HG02588 (cell line): ENCODE results near the gene SUPT3H.
"Not testable (repeated sequence)": the region's sequence is repeated elsewhere in the genome, so short reads cannot be mapped to it uniquely, and the experiment has no call there.

Source experiments
- ATAC-seq: cut with Tn5 transposase; IDR thresholded peaks from one replicate; pipeline ENCODE4 v1.9.1; 2021; ENCODE audit warnings: mild to moderate bottlenecking, moderate library complexity; ENCODE audit not compliant: unreplicated experiment

SUPT3H gene

GRCh38 chr6:45074439-45074838, 303.3 kb downstream of the SUPT3H start:
- ATAC-seq, result no peak

- no peak for ATAC-seq
These were observed 304.0 kb downstream of the SUPT3H start for GRCh38 chr6:45073771-45074170.

- ATAC-seq, result no peak
These were observed 305.1 kb downstream of the SUPT3H start for GRCh38 chr6:45072673-45073072.

- no peak for ATAC-seq
These were observed 305.7 kb downstream of the SUPT3H start for GRCh38 chr6:45072016-45072415.

GRCh38 chr6:45069091-45069490, 308.6 kb downstream of the SUPT3H start:
- no peak for ATAC-seq

GRCh38 chr6:45067446-45067845, 310.3 kb downstream of the SUPT3H start:
- ATAC-seq, result not testable (repeated sequence)

- not testable (repeated sequence) for ATAC-seq
These were observed 315.1 kb downstream of the SUPT3H start for GRCh38 chr6:45062659-45063058.

- ATAC-seq, result no peak
These were observed 320.0 kb downstream of the SUPT3H start for GRCh38 chr6:45057711-45058110.

GRCh38 chr6:45054610-45055009, 323.1 kb downstream of the SUPT3H start:
- no peak for ATAC-seq

GRCh38 chr6:45052325-45052724, 325.4 kb downstream of the SUPT3H start:
- no peak for ATAC-seq

GRCh38 chr6:45049188-45049843, 328.4 kb downstream of the SUPT3H start:
- ATAC-seq, result no peak

GRCh38 chr6:45047573-45047972, 330.2 kb downstream of the SUPT3H start:
- ATAC-seq, result no peak

- no peak for ATAC-seq
These were observed 332.5 kb downstream of the SUPT3H start for GRCh38 chr6:45045253-45045601.

- no peak for ATAC-seq
These were observed 333.1 kb downstream of the SUPT3H start for GRCh38 chr6:45044510-45045252.

GRCh38 chr6:45044086-45044485, 333.6 kb downstream of the SUPT3H start:
- ATAC-seq, result no peak

- ATAC-seq, result not testable (repeated sequence)
These were observed 335.1 kb downstream of the SUPT3H start for GRCh38 chr6:45042673-45043072.

GRCh38 chr6:45038226-45038625, 339.5 kb downstream of the SUPT3H start:
- ATAC-seq, result no peak

- no peak for ATAC-seq
These were observed 341.6 kb downstream of the SUPT3H start for GRCh38 chr6:45036103-45036502.

- ATAC-seq, result no peak
These were observed 345.3 kb downstream of the SUPT3H start for GRCh38 chr6:45032426-45032825.

- no peak for ATAC-seq
These were observed 346.1 kb downstream of the SUPT3H start for GRCh38 chr6:45031601-45032000.

- no peak for ATAC-seq
These were observed 350.6 kb downstream of the SUPT3H start for GRCh38 chr6:45027126-45027525.

- ATAC-seq, result no peak
These were observed 351.7 kb downstream of the SUPT3H start for GRCh38 chr6:45026003-45026516.
